ENCODE data around the gene RGR.

DNA sequence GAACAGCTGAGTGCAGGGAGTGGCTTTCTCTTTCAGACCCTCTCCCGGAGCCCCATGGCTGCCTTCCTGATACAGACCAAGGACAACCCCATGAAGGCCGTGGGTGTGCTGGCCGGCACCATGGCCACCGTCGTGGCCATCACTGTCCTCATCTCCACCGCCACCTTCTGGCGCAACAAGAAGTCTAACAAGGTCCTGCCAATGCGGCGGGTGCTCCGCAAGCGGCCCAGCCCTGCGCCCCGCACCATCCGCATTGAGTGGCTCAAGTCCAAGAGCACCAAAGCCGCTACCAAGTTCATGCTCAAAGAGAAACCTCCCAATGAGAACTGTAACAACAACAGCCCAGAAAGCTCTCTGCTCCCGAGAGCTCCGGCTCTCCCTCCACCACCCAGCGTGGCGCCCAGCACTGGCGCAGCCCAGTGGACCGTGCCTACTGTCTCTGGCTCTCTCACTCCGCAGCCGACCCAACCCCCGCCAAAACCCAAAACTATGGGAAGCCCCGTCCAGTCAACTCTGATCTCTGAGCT lies 30.7 kb upstream of the RGR start:
- TF ChIP-seq, protein P1, sequence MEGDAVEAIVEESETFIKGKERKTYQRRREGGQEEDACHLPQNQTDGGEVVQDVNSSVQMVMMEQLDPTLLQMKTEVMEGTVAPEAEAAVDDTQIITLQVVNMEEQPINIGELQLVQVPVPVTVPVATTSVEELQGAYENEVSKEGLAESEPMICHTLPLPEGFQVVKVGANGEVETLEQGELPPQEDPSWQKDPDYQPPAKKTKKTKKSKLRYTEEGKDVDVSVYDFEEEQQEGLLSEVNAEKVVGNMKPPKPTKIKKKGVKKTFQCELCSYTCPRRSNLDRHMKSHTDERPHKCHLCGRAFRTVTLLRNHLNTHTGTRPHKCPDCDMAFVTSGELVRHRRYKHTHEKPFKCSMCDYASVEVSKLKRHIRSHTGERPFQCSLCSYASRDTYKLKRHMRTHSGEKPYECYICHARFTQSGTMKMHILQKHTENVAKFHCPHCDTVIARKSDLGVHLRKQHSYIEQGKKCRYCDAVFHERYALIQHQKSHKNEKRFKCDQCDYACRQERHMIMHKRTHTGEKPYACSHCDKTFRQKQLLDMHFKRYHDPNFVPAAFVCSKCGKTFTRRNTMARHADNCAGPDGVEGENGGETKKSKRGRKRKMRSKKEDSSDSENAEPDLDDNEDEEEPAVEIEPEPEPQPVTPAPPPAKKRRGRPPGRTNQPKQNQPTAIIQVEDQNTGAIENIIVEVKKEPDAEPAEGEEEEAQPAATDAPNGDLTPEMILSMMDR (IDR thresholded peaks at IDR 0.05), result no peak
- no peak for TF ChIP-seq POLR2A (IDR thresholded peaks at IDR 0.05)
